ENCODE data around the gene ASGR1.

The ASGR1 gene, protein sequence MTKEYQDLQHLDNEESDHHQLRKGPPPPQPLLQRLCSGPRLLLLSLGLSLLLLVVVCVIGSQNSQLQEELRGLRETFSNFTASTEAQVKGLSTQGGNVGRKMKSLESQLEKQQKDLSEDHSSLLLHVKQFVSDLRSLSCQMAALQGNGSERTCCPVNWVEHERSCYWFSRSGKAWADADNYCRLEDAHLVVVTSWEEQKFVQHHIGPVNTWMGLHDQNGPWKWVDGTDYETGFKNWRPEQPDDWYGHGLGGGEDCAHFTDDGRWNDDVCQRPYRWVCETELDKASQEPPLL

DNA sequence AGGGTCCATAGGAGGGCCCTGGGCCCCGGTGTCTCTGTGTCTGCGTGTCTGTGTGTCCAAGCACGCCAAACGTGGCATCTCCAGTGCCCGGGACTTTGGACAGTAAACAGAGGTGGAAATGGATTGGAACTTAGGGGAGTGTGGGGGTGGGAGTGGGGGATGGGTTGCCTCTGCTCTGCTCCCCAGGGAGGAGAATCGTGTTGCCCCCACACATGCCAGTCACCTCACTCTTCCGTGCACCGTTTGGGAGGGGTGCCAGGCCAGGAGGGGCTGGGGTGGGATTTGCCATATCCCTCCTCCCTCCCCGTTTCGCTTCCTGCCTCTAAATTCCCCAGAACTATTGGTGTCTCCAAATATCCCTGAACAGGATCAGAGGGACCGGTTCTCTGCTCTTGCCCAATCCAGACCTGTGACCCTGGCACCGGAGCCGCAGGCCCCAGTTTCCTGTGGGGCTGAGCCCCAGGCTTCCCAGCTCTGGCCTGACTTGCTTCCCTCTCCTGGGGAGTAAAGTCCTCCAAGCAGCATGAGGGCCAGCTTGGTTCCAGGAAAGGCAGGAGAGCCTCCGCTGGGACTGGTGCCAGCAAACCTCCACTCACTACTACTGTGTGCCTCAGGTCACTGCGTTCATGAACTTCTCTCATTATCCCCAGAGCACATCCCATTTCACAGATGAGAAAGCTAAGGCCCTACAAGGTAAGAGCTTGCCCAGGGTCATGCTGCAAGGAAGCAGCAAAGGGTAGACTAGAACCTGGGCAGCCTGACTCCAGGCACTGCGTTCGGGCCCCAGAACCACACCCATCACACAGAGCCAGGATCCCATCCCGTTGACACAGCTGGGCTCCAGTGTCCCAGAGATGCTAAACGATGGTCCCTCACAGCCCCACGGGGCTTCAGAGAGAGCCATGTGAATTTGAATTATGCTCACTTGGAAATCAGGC is at the start of gene ASGR1:
TSS of gene ASGR1 (minus strand) at position 54 of the 938 bp plus-strand sequence. CDS start 807 bp downstream, outside the sequence.
- no peak for DNase-seq (ENCODE audit: low spot score)

DNA sequence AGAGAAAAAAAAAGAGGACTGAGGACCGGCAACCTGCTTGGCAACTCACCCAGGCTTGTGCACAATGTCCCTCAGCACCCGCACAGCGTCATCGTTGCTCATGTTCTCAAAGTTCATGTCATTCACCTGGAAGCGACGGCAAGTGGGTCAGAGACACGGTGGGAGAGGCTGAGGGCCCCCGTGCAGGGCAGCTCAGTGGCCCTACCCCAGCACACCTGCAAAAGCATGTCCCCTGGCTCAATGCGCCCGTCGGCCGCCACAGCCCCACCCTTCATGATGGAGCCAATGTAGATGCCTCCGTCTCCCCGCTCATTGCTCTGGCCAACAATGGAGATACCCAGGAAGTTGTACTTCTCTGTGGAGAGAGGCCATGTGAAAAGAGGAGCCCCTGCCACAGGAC is 49.8 kb upstream of the ASGR1 start:
- no peak for DNase-seq (ENCODE audit: low spot score)

DNA sequence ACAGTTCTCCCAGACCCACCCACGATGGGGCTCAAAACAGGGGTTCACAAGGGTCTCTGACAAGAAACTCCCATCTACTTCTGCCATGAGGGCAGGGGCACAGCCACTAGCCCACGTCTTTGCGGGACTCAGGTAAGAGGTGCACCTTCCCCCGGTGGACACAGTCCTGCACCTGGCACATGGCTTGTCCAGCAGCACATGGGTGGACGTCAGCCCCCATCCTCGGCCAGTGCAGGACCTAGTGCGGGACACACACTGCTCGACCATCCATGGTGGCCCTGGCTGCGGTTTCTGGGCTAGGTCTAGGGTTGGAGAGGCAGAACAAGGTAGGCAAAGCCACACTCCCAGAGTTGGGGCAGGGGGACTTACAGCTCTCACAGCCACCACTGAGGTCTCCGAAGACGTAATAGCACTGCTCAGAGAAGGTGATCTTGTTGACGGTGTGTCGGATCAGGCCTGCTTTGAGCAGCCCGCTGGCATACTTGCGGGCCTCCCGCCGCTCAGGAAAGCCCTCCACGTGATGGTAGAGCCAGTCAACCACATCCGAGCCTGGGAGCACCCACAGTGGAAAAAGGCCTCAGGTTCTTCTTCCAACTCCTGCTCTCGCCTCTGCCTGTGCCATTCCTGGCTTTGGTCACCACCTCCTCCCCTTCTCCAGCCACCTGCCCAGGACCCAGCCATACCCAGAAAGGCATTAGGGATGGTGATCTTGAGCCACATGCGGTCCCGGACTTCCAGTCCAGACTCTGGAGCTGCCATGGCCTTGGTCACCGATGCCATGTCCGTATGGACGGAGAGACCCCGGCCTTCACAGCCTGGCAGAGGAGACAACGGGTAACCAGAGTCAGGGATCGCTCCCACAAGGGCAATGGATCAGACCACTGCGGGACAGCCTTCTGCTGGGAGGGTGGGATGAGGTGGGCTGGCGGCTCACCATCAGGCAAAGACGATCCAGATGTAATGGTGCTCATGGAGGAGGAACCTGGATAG is 47.8 kb upstream of the ASGR1 start:
- DNase-seq (ENCODE audit: low spot score) = no peak

DNA sequence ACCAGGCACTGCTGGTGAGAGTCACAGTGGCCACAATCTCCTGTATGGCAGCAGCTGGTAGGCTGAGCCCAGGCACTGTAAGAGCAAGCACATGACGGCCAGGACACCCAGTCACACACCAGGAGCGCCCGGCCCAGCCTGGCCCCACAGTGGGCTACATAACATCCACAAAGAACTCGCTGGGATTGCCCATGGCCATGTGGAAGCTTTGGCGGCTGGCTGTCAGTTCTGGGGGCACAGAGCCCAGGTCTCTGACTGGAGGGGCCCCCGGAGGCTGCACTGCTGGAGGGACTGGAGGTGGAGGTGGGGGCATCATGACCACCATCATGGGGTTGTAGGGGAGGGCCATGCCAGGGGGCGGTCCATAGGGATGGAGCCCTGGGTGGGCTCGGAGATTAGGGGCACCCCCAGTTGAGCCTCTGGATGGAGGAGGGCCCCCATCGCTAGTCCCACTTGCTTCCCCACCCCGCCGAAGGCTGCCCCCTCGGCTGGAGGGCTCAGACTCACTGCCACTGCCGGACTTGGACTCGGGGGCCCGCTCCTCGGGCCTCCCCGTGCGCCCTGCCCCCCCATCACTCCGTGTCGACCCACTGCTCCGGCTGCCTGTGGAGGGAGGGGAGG is 46.7 kb upstream of the ASGR1 start:
- DNase-seq (ENCODE audit: low spot score) = no peak

DNA sequence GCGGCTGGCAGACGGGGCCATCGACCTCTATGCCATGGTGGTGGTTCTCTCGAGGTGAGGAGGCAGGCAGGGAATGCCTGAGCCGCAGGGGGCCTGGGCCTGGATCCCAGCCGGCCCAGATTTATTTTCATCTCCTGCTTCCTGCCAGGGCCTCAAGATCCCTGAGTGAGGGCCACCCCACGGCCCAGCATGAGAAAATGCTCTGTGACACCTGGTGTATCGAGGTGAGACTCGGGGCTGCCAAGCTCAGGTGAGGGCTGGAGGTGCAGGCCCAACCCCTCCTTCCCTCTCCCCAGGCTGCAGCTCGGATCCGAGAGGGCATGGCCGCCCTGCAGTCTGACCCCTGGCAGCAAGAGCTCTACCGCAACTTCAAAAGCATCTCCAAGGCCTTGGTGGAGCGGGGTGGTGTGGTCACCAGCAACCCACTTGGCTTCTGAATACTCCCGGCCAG is 45.5 kb upstream of the ASGR1 start:
- no peak for DNase-seq (ENCODE audit: low spot score)

DNA sequence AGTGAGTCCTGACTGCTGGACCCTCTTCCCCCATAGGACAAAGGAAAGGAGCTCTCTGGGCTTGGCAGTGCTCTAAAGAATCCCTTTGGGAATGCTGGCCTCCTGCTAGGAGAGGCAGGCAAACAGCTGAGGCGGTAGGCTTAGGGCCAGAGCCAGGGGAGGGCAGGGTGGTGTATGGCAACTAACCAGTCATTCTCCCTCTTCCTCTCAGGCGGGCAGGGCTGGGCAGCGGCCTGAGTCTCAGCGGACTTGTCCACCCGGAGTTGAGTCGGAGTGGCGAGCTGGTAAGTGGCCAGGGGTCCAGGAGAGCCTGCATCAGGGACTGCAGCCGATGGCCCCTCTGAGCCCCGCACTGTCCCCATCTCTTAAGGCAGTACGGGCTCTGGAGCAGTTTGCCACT is 44.9 kb upstream of the ASGR1 start:
- no peak for DNase-seq (ENCODE audit: low spot score)

DNA sequence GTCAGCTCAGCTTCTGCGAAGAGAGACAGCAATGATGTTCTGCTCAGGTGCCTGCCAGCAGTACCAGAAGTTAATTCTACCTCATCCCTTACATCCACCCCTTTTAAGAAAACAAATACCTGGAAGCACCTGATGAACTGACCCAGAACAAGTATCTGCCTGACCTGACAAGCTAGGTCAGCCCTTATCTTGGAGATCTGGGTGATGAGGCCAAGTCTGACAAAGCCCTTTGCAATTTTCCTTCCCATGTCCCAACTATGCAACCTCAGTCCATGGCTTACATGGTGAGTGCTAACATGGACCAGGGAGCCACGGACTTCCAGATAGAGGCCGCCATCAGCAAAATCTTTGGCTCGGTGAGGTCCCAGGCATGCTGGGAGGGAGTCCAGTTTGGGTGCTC is 44.2 kb upstream of the ASGR1 start:
- no peak for DNase-seq (ENCODE audit: low spot score)

DNA sequence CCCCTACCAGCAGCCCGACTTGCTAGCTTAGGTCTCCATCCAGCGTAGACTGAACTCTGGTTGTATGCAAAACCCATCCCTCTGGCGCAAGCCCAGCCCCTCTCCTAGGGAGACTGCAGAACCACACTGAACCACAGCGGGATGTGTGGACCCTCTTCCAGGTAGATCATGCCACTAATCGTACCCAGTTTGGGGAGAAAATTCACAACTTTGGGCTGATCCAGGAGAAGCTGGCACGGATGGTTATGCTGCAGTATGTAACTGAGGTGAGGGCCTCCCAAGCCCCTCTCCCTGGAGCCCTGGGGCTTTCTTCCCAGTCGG is 43.8 kb upstream of the ASGR1 start:
- DNase-seq (ENCODE audit: low spot score) = no peak

DNA sequence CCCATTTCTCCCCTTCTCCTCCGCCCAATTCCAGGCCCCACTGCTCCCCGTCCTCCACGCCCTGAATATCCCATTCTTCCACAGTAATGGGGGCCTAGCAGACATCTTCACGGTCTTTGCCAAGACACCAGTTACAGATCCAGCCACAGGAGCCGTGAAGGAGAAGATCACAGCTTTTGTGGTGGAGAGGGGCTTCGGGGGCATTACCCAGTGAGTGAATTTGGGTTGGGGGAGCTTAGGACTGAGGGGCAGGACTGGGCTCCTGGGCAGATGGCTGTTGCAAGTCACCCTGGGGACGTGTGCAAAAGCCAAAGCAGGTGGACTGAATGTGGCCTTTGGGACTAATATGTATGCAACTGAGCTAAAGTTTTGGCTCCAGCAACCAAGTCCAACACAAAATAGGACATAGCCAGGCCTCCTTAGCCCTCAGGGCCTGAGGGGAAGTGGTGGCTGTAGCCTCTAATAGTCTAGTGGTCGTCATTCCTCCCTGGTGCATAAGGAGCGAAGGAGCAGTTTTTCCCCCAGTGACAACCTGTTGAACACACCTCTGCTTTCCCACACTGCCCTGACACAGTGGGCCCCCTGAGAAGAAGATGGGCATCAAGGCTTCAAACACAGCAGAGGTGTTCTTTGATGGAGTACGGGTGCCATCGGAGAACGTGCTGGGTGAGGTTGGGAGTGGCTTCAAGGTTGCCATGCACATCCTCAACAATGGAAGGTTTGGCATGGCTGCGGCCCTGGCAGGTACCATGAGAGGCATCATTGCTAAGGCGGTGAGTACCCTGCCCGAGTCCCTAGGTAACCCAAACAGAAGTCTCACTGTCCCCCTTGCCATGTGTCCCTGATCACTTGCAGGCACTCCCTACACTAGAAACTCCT is 43.2 kb upstream of the ASGR1 start:
- no peak for DNase-seq (ENCODE audit: low spot score)

DNA sequence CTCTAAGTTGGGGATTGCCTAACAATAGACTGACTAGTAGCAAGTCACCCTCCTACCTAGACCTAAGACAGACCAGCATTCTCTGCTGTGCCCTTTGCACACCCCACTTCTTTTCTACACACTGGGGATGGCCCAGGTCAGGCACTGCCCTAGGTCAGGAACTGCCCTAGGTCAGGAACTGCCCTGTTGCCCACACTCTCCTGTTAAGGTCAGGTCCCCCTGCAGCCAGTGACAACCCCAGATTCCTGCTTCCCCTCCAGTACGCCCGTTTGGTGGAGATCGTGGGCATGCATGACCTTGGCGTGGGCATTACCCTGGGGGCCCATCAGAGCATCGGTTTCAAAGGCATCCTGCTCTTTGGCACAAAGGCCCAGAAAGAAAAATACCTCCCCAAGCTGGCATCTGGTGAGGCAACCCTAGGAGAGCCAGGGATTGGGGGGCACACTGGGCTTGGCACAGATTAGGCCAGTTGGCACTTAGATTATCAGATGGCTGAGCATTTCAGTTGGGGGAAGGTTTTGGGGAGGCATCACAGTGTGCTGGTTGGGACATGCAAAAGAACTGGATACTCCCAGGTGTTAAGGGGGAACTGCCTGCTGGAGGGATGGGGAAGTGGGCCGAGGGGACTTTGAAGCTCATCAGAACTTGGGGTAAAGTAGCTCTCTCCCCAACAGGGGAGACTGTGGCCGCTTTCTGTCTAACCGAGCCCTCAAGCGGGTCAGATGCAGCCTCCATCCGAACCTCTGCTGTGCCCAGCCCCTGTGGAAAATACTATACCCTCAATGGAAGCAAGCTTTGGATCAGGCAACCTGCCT is 42.3 kb upstream of the ASGR1 start:
- DNase-seq (ENCODE audit: low spot score) = no peak

DNA sequence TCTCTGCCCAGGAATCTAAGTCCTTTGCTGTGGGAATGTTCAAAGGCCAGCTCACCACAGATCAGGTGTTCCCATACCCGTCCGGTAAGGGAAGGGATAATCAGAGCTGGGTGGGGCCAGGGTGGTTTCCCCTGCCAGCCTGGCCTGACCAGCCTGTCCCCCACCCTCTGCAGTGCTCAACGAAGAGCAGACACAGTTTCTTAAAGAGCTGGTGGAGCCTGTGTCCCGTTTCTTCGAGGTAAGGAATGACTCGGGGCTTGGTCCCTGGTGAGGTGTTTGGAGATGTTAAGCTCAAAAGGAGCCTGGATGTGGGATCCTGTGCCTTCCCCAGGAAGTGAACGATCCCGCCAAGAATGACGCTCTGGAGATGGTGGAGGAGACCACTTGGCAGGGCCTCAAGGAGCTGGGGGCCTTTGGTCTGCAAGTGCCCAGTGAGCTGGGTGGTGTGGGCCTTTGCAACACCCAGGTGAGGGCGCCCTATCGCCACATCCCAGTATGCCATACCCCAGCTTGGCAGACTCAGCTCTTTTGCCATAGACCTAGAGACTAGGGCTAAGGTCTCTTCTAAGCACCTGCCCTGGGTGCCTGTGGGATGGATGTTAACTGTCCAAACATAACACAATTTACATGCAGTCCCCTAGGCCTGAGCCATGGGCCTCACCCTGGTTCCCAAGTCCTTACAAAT is 41.6 kb upstream of the ASGR1 start:
- peak; percentile 47 for DNase-seq (ENCODE audit: low spot score)

DNA sequence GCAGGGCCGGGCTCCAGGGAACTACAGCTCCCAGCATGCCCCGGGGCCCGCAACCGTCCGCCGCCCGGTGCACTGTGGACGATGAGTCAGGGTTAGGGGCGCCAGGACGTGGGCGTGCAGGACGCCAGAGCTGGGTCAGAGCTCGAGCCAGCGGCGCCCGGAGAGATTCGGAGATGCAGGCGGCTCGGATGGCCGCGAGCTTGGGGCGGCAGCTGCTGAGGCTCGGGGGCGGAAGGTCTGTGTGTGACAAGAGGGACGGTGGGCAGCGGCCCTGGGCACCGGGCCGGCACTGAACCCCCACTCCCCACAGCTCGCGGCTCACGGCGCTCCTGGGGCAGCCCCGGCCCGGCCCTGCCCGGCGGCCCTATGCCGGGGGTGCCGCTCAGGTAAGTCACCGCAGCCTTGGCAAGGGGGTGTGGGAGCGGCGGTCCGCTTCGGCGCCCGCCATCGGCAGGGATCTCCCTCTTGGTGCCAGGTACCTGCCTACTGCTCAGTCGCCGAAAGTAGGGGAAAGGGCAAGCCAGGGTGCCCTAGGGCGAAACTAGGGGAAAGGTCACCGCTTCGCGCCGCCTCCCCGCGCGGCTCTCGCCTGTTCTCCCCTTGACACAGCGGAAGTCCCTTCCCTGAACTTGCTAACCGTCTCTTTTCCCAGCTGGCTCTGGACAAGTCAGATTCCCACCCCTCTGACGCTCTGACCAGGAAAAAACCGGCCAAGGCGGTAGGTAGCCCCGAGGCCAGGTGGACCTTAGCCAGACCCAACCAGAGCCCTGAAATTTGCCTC is 40.8 kb upstream of the ASGR1 start, which contains the start of the genes ACADVL and DLG4:
TSS of gene ACADVL (plus strand) at position 127 of the 781 bp plus-strand sequence. CDS start at position 174, 47 bp downstream.
TSS of gene DLG4 (minus strand) at position 25 of the 781 bp plus-strand sequence.
- peak; percentile 92 for DNase-seq (ENCODE audit: low spot score)

DNA sequence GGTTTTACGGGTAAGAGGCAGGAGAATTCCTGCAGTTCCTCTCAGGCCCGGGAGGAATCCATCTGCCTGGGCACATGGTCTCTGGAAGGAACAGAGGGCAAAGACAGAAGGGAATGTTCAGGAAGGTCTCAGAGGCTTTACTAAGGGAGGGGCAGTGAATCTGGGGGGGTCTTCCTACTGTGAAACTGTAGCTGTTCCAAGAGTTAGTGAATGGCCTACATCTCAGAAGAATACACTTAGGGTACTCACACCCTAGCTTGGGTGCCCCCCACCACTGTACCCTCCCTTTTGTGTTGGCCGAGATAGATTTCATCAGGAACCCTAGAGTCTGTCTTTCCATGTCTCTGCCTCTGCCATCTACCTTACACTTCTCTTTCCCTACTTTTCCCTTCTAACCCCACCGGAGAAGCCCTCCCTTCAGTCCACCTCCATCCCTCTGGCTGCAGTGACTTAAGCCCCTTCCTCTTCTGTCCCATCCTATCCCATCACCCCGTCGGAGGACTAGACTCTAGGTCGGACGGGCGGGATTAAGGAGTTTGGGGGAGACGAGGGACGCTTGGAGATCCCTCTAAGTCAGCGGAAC is 40.1 kb upstream of the ASGR1 start:
- DNase-seq (ENCODE audit: low spot score) = no peak

DNA sequence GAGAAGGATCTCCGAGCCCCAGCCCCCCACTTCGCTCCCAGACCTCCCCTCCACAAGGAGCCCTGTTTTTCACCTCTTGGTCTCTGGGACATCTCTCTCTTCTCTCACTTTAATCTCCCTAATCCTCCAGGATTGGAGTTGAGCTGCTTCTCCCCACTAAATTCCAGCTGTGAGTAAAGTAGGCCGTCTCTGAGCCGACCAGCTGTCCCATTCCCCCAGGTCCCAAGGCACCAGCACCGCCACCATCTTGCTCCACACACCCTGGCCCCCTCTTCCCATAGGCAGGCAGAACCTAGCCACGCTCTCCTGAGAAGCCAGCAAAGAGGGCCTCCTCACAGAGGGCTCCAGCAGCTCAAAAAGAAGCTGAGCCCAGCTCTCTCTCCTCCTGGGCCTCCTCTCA is 39.6 kb upstream of the ASGR1 start:
- no peak for DNase-seq (ENCODE audit: low spot score)

DNA sequence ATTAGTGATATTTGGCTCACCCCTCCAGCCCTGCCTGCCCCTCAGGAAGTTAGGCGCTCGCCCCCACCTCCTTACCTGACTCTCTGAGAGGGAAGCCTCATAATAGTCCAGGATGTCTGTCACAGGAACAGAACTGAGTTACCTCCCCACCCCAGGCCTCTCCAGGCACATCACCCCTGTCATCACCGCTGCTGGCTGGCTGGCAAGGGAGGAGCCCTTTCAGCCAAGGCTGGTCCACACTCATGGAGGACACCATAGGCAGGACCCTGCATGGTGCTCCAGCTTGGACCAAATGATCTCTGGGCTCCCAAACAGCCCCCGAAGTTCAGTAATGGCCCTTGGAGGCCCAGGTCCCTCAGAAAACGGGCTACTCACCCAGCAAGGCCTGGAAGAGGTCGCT is 39.0 kb upstream of the ASGR1 start:
- no peak for DNase-seq (ENCODE audit: low spot score)

DNA sequence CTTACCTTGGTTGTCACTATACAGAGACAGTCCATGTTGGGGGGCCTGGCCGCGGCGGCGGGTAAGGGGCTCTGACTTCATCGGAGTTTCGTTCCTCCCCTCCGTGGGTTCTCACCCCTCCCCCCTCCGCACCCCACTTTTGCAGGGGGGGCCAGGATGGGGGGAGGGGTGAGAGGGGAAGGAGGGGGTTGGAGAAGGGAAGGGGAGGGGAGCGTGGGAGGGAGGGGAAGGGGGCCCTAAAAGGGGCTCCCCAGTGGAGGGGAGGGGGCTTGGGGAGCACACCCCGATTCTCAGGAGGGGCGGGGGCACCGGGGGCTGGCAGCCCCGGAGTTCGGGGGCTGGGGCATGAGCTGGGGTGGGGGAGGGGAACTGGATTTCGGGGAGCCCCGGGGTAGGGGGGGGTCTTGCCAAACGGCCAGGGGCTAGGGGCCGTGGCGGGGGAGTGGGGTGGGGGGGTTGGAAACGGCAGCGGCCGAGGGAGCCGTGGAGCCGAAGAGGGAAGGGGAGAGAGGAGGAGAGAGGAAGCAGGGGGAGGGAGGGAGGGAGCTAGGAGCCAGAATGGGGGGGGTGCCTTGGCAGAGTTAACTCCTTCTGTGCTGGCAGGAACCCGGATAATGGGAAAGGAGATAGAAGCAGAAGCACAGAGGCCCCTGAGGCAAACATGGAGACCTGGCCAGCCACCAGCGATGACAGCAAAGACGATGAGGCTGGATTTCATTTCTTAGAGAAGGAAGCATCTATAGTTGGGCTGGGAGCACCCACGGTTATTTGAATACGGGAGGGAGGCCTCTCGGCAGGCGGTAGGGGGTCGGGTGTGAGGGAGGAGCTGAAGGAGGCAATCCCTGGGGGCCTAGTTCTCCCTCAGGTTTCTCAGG is 38.2 kb upstream of the ASGR1 start:
- DNase-seq (ENCODE audit: low spot score) = peak; percentile 74
